WTC11 (cell line): Measurements from ENCODE around the gene RANBP10.

Experiments used
- CTCF ChIP-seq: fragments of 200-600 bp; IDR thresholded peaks from 2 replicates; pipeline ENCODE4 v1.8.0; 2022; ENCODE audit warnings: antibody characterized with exemption
- FOXJ3 ChIP-seq: sonication (generic); formaldehyde crosslinking; IDR thresholded peaks from 2 replicates; pipeline ENCODE4 v1.9.0; 2021; ENCODE audit warnings: missing genetic modification reagents, mild to moderate bottlenecking, borderline replicate concordance
- GABPB1 ChIP-seq: sonication (generic); formaldehyde crosslinking; IDR thresholded peaks from 2 replicates; pipeline ENCODE4 v1.8.1; 2023; ENCODE audit warnings: mild to moderate bottlenecking, missing genetic modification reagents
- KAT7 ChIP-seq: sonication (generic); formaldehyde crosslinking; IDR thresholded peaks from 2 replicates; pipeline ENCODE4 v1.8.1; 2023; ENCODE audit warnings: missing genetic modification reagents, mild to moderate bottlenecking, borderline replicate concordance
- MXD4 ChIP-seq: fragments of 250-450 bp; sonication (Bioruptor Pico); IDR thresholded peaks from 2 replicates; pipeline ENCODE4 v1.8.0; 2021; ENCODE audit warnings: mild to moderate bottlenecking, moderate library complexity, borderline replicate concordance
- MYBL2 ChIP-seq: sonication (generic); formaldehyde crosslinking; IDR thresholded peaks from 2 replicates; pipeline ENCODE4 v1.8.1; 2023; ENCODE audit warnings: mild to moderate bottlenecking, moderate library complexity, missing genetic modification reagents
- NFATC4 ChIP-seq: fragments of 250-450 bp; sonication (Bioruptor Pico); IDR thresholded peaks from 2 replicates; pipeline ENCODE4 v1.9.0; 2021; ENCODE audit warnings: mild to moderate bottlenecking
- SP1 ChIP-seq: sonication (generic); formaldehyde crosslinking; conservative IDR thresholded peaks from 2 replicates; pipeline ENCODE4 v1.8.1; 2022; ENCODE audit warnings: missing genetic modification reagents
- TEAD4 ChIP-seq: sonication (generic); formaldehyde crosslinking; IDR thresholded peaks from 2 replicates; pipeline ENCODE4 v1.8.0; 2022; ENCODE audit warnings: mild to moderate bottlenecking, missing genetic modification reagents
- TF ChIP-seq, protein P1 (sequence below): sonication (generic); formaldehyde crosslinking; IDR thresholded peaks from 2 replicates; pipeline ENCODE4 v1.8.0; 2023; ENCODE audit warnings: missing genetic modification reagents

GRCh38 chr16:67707210-67707609, 99.2 kb downstream of the RANBP10 start:
- no peak for TF ChIP-seq MYBL2 (CRISPR knock-in tag)
- TF ChIP-seq MXD4 (CRISPR knock-in tag) = no peak
- no peak for TF ChIP-seq GABPB1
- TF ChIP-seq CTCF = no peak
- no peak for TF ChIP-seq NFATC4 (CRISPR knock-in tag)
- no peak for TF ChIP-seq TEAD4 (CRISPR knock-in tag)
- TF ChIP-seq, protein P1, sequence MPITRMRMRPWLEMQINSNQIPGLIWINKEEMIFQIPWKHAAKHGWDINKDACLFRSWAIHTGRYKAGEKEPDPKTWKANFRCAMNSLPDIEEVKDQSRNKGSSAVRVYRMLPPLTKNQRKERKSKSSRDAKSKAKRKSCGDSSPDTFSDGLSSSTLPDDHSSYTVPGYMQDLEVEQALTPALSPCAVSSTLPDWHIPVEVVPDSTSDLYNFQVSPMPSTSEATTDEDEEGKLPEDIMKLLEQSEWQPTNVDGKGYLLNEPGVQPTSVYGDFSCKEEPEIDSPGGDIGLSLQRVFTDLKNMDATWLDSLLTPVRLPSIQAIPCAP (CRISPR knock-in tag) = no peak
- TF ChIP-seq FOXJ3 (CRISPR knock-in tag) = no peak
- TF ChIP-seq SP1 (CRISPR knock-in tag) = no peak
- no peak for TF ChIP-seq KAT7
